Keratinocyte (primary cell): Measurements from ENCODE around the gene CDKAL1. TPM values are rescaled to one million over a fixed set of nuclear protein-coding genes. Genes with fewer than 3 reads are reported as not detected.
"Not testable (repeated sequence)": the region's sequence is repeated elsewhere in the genome, so short reads cannot be mapped to it uniquely, and the experiment has no call there.

Source experiments
- DNase-seq: peaks from one replicate; pipeline ENCODE4 v3.0.0-alpha.2; 2011; ENCODE audit warnings: low read depth, missing footprints, low spot score
- FAIRE-seq: peaks from 2 replicates; lab custom pipeline; 2011; peaks lifted over from hg19 to GRCh38; lab: Jason Lieb, UNC
- H2AFZ ChIP-seq: 2 replicates; pipeline ENCODE4 v1.6.0; 2012; ENCODE audit warnings: low read length, control low read depth, inconsistent platforms; ENCODE audit not compliant: control insufficient read depth
- H3K27ac ChIP-seq: 2 replicates; pipeline ENCODE4 v1.5.1; 2011; ENCODE audit warnings: low read length; ENCODE audit not compliant: control insufficient read depth, insufficient read depth
- H3K27me3 ChIP-seq: 3 replicates; pipeline ENCODE4 v1.6.0; 2011; ENCODE audit warnings: low read length; ENCODE audit not compliant: control insufficient read depth, insufficient read depth; ENCODE audit errors: extremely low read depth
- H3K36me3 ChIP-seq, 2 experiments: 2 replicates in 1 of 2; 3 replicates in 1 of 2; pipeline ENCODE4 v1.5.1; 2011; ENCODE audit warnings: low read length in 2 of 2, mild to moderate bottlenecking in 1 of 2; ENCODE audit not compliant: control insufficient read depth in 2 of 2, insufficient read depth in 2 of 2; ENCODE audit errors: extremely low read depth in 1 of 2
- H3K4me1 ChIP-seq: 3 replicates; pipeline ENCODE4 v1.5.1; 2011; ENCODE audit warnings: low read length; ENCODE audit not compliant: control insufficient read depth, insufficient read depth; ENCODE audit errors: extremely low read depth
- H3K4me2 ChIP-seq: 3 replicates; pipeline ENCODE4 v1.6.0; 2011; ENCODE audit warnings: low read depth, low read length; ENCODE audit not compliant: control insufficient read depth, insufficient read depth; ENCODE audit errors: extremely low read depth
- H3K4me3 ChIP-seq, 3 experiments: fragments of 200-600 bp in 1 of 3; sonication (generic) in 1 of 3; 2 replicates in 2 of 3; 3 replicates in 1 of 3; pipeline ENCODE4 v1.5.1; 2011 to 2016; ENCODE audit warnings: low read length in 3 of 3, mild to moderate bottlenecking in 3 of 3, control low read depth in 2 of 3, inconsistent platforms in 1 of 3, low read depth in 1 of 3, mixed read lengths in 1 of 3, mixed run types in 1 of 3, moderate library complexity in 1 of 3; ENCODE audit not compliant: control insufficient read depth in 2 of 3, insufficient read depth in 2 of 3; ENCODE audit errors: extremely low read depth in 1 of 3
- H3K79me2 ChIP-seq: 2 replicates; pipeline ENCODE4 v1.6.0; 2012; ENCODE audit warnings: low read length; ENCODE audit not compliant: control insufficient read depth, insufficient read depth
- H3K9ac ChIP-seq: 3 replicates; pipeline ENCODE4 v1.6.0; 2011; ENCODE audit warnings: low read length; ENCODE audit not compliant: control insufficient read depth, insufficient read depth; ENCODE audit errors: extremely low read depth
- H3K9me1 ChIP-seq: 3 replicates; pipeline ENCODE4 v1.6.0; 2011; ENCODE audit warnings: low read length; ENCODE audit not compliant: control insufficient read depth, insufficient read depth; ENCODE audit errors: extremely low read depth
- H3K9me3 ChIP-seq: 2 replicates; pipeline ENCODE4 v1.5.1; 2012; ENCODE audit warnings: low read depth, low read length; ENCODE audit not compliant: control insufficient read depth
- H4K20me1 ChIP-seq: 3 replicates; pipeline ENCODE4 v1.6.0; 2011; ENCODE audit warnings: low read length; ENCODE audit not compliant: control insufficient read depth, insufficient read depth; ENCODE audit errors: extremely low read depth
- EZH2 ChIP-seq: IDR thresholded peaks from one replicate; pipeline ENCODE4 v1.6.1; 2012; ENCODE audit warnings: inconsistent platforms, mild to moderate bottlenecking, low read length, moderate library complexity
- dilution Hi-C: fragments of 300-500 bp; cut with MboI; formaldehyde crosslinking; loops from one replicate; pipeline ENCODE4 v1.7.0; 2020; ENCODE audit warnings: low sequenced_read_pairs; ENCODE audit not compliant: extremely low pct_ligation_motif_present
- polyA plus RNA-seq, 5 experiments: library from polyadenylated mRNA; depleted of rRNA in 3 of 5; stranded (reverse) in 3 of 5; stranded (forward) in 1 of 5; unstranded in 1 of 5; fragments of >200 nt; gene quantifications; 1 replicate in 1 of 5; 2 replicates in 3 of 5; 3 replicates in 1 of 5; pipeline versions ENCODE4 v1.2.1 to v1.2.3, GENCODE V29; 2011 to 2012; ENCODE audit warnings: missing spikeins in 2 of 5, low read depth in 1 of 5, low replicate concordance in 1 of 5
- TF ChIP-seq, protein P1 (sequence below), 3 experiments: IDR thresholded peaks in 1 of 3; conservative IDR thresholded peaks in 1 of 3; optimal IDR thresholded peaks in 1 of 3; 2 replicates in 2 of 3; 3 replicates in 1 of 3; pipeline versions ENCODE3 to v1.5.1; 2011; ENCODE audit warnings: low read length in 3 of 3, mild to moderate bottlenecking in 3 of 3, moderate library complexity in 2 of 3, control low read depth in 1 of 3, inconsistent platforms in 1 of 3; ENCODE audit not compliant: insufficient read depth in 2 of 3; ENCODE audit errors: extremely low read depth in 1 of 3

CDKAL1 gene
- polyA plus RNA-seq, 1 donor (not counting 4 experiments of a cell fraction or from before 2014, with no cell fraction given): 5.6 TPM

DNA sequence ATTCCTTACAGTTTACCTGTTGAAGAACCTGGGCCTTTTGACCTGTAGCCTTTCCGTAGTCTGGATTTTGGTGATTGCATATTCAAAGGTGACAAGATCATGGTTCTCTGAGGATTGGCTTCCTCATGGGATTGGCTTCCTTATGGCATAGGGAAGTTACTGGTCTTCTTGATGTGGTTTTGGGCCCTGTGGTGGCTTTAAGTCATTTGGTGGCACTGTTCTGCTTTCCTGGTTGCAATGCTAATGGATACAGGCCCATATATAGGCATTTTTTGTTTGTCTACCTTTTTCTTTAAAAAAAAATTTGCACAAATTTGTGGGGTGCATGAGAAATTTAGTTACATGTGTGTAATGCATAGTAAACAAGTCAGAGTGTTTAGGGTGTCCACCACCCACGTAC is 185.7 kb downstream of the CDKAL1 start:
- no peak for DNase-seq
- no peaks in the 10 kb centered on the region for H3K79me2 ChIP-seq
- H3K4me1 ChIP-seq: no peaks in the 10 kb centered on the region
- no peak overlapping the region for H2AFZ ChIP-seq
- no peaks in the 10 kb centered on the region for H3K27me3 ChIP-seq
- TF ChIP-seq, protein P1, sequence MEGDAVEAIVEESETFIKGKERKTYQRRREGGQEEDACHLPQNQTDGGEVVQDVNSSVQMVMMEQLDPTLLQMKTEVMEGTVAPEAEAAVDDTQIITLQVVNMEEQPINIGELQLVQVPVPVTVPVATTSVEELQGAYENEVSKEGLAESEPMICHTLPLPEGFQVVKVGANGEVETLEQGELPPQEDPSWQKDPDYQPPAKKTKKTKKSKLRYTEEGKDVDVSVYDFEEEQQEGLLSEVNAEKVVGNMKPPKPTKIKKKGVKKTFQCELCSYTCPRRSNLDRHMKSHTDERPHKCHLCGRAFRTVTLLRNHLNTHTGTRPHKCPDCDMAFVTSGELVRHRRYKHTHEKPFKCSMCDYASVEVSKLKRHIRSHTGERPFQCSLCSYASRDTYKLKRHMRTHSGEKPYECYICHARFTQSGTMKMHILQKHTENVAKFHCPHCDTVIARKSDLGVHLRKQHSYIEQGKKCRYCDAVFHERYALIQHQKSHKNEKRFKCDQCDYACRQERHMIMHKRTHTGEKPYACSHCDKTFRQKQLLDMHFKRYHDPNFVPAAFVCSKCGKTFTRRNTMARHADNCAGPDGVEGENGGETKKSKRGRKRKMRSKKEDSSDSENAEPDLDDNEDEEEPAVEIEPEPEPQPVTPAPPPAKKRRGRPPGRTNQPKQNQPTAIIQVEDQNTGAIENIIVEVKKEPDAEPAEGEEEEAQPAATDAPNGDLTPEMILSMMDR (optimal IDR thresholded peaks at IDR 0.05 in 1 of 3, IDR thresholded peaks at IDR 0.05 in 1 of 3, conservative IDR thresholded peaks at IDR 0.05 in 1 of 3; ENCODE audit: extremely low read depth in 1 of 3, insufficient read depth in 2 of 3, low read length in 3 of 3): no peak
- no peak for TF ChIP-seq EZH2
- H3K27ac ChIP-seq: no peak overlapping the region
- no peak overlapping the region for H3K9ac ChIP-seq
- FAIRE-seq: no peak
- dilution Hi-C loops: no loop called here
- H4K20me1 ChIP-seq: no peaks in the 10 kb centered on the region
- no peaks in the 10 kb centered on the region for H3K9me3 ChIP-seq
- no peaks in the 10 kb centered on the region for H3K9me1 ChIP-seq
- no peak overlapping the region for H3K4me3 ChIP-seq
- H3K4me2 ChIP-seq: no peak overlapping the region
- H3K36me3 ChIP-seq: no peaks in the 10 kb centered on the region

DNA sequence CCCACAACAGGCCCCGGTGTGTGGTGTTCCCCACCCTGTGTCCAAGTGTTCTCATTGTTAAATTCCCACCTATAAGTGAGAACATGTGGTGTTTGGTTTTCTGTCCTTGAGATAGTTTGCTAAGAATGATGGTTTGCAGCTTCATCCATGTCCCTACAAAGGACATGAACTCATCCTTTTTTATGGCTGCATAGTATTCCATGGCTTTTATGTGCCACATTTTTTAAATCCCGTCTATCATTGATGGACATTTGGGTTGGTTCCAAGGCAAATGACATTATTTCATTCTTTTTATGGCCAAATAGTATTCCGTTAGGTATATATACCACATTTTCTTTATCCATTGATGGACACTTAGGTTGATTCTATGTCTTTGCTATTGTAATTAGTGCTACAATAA is 186.9 kb downstream of the CDKAL1 start:
- H4K20me1 ChIP-seq, H3K27ac ChIP-seq, DNase-seq, H2AFZ ChIP-seq, H3K9me1 ChIP-seq, H3K9me3 ChIP-seq, FAIRE-seq, H3K79me2 ChIP-seq, H3K4me1 ChIP-seq, H3K4me2 ChIP-seq, H3K36me3 ChIP-seq, H3K4me3 ChIP-seq, dilution Hi-C loops, H3K27me3 ChIP-seq, H3K9ac ChIP-seq: not testable (repeated sequence)

DNA sequence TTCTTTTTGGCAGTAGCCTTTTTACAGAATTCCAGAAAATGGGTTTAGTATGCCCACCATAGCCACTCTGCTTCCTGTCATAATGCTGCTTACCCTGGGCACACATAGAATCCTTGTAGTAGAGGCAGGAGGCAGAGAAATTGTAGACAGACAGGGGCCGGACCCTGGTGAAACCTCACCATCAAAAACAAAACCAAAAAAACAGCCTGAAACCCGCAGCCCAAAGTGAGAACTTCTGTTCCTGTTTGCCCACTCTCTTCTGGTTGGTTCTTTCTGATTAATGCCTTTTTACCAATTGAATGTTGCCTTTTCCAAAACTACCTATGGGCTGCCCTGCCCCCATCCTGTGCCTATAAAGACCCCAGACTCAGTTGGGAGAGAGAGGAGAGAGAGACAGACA is 188.2 kb downstream of the CDKAL1 start:
- no peaks in the 10 kb centered on the region for H3K27me3 ChIP-seq
- H3K79me2 ChIP-seq: no peaks in the 10 kb centered on the region
- H3K27ac ChIP-seq: no peak overlapping the region
- no peak overlapping the region for H2AFZ ChIP-seq
- TF ChIP-seq EZH2: no peak
- TF ChIP-seq, protein P1 (optimal IDR thresholded peaks at IDR 0.05 in 1 of 3, IDR thresholded peaks at IDR 0.05 in 1 of 3, conservative IDR thresholded peaks at IDR 0.05 in 1 of 3; ENCODE audit: extremely low read depth in 1 of 3, insufficient read depth in 2 of 3, low read length in 3 of 3): no peak
- H3K9me3 ChIP-seq: no peaks in the 10 kb centered on the region
- no peak overlapping the region for H3K4me2 ChIP-seq
- DNase-seq (no peak), FAIRE-seq (no peak)
- H3K36me3 ChIP-seq: no peaks in the 10 kb centered on the region
- H4K20me1 ChIP-seq: no peaks in the 10 kb centered on the region
- H3K9ac ChIP-seq: no peak overlapping the region
- H3K9me1 ChIP-seq: no peaks in the 10 kb centered on the region
- no peak overlapping the region for H3K4me3 ChIP-seq
- no peaks in the 10 kb centered on the region for H3K4me1 ChIP-seq
- dilution Hi-C loops: no loop called here
